ENCODE results near the gene RANBP9.

The RANBP9 gene

GRCh38 chr6:13604546-13605416 lies 106.9 kb downstream of the RANBP9 start:
- DNase-seq: no peak
- H3K9me3 ChIP-seq (ENCODE audit: severe bottlenecking): no peaks in the 10 kb centered on the region
- H3K27me3 ChIP-seq (ENCODE audit: insufficient read depth, low read depth, severe bottlenecking): no peaks in the 10 kb centered on the region
- no peak overlapping the region for H3K27ac ChIP-seq
- H3K4me3 ChIP-seq (ENCODE audit: low read depth, low read length): no peak overlapping the region
- H3K36me3 ChIP-seq: peaks cover 3% of the 10 kb centered on the region
- no peak for TF ChIP-seq CTCF (IDR thresholded peaks at IDR 0.05; ENCODE audit: low read depth, low read length)

GRCh38 chr6:13604135-13604534 lies 107.5 kb downstream of the RANBP9 start:
- TF ChIP-seq CTCF (IDR thresholded peaks at IDR 0.05; ENCODE audit: low read depth, low read length): no peak
- no peak for DNase-seq
- H3K27ac ChIP-seq: no peak overlapping the region
- H3K36me3 ChIP-seq: peaks cover 3% of the 10 kb centered on the region
- no peak overlapping the region for H3K4me3 ChIP-seq (ENCODE audit: low read depth, low read length)
- H3K27me3 ChIP-seq (ENCODE audit: insufficient read depth, low read depth, severe bottlenecking): no peaks in the 10 kb centered on the region
- no peaks in the 10 kb centered on the region for H3K9me3 ChIP-seq (ENCODE audit: severe bottlenecking)

- Histone ChIP-seq H3K9me3 (ENCODE audit: severe bottlenecking) (no peaks in the 10 kb centered on the region), H3K27me3 (ENCODE audit: insufficient read depth, low read depth, severe bottlenecking) (no peaks in the 10 kb centered on the region), H3K36me3 (peaks cover 3% of the 10 kb centered on the region; the same call in 1 of the 2 replicates), H3K27ac (no peak overlapping the region), H3K4me3 (ENCODE audit: low read depth, low read length) (no peak overlapping the region)
- DNase-seq: no peak
- no peak for TF ChIP-seq CTCF (IDR thresholded peaks at IDR 0.05; ENCODE audit: low read depth, low read length)
Observed at GRCh38 chr6:13600036-13600435, 111.6 kb downstream of the RANBP9 start.

GRCh38 chr6:13597073-13597472 lies 114.6 kb downstream of the RANBP9 start:
- Histone ChIP-seq H3K9me3 (ENCODE audit: severe bottlenecking) (no peaks in the 10 kb centered on the region), H3K4me3 (ENCODE audit: low read depth, low read length) (no peak overlapping the region), H3K36me3 (peaks cover 3% of the 10 kb centered on the region; the same call in 1 of the 2 replicates), H3K27ac (no peak overlapping the region), H3K27me3 (ENCODE audit: insufficient read depth, low read depth, severe bottlenecking) (no peaks in the 10 kb centered on the region)
- TF ChIP-seq CTCF (IDR thresholded peaks at IDR 0.05; ENCODE audit: low read depth, low read length): no peak
- no peak for DNase-seq

DNA sequence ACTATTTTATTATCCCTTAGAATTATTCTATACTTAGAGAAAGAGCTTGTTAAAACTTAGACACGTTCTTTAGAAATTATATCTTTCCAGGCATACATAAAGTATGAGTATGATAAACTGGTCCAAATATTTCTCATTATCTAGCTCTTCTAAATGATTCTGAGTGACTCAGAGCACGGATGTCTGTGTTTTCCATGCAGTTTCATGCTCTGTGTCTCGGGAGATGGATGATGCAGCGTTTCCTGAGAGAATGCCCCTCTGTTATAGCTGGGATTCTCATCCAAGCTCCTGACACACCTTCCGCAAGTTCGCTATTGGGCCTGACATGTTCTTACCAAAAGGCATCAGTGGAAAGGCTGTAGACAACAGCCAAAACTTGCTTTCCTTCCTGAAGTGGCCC lies 117.9 kb downstream of the RANBP9 start:
- H3K27me3 ChIP-seq (ENCODE audit: insufficient read depth, low read depth, severe bottlenecking): no peaks in the 10 kb centered on the region
- TF ChIP-seq CTCF (IDR thresholded peaks at IDR 0.05; ENCODE audit: low read depth, low read length): no peak
- no peak for DNase-seq
- H3K36me3 ChIP-seq: no peaks in the 10 kb centered on the region
- no peak overlapping the region for H3K4me3 ChIP-seq (ENCODE audit: low read depth, low read length)
- no peak overlapping the region for H3K27ac ChIP-seq
- no peaks in the 10 kb centered on the region for H3K9me3 ChIP-seq (ENCODE audit: severe bottlenecking)

Measured in WERI-Rb-1 (cell line).